ENCODE measurements around the gene TSPAN13. TPM values are rescaled to one million over a fixed set of nuclear protein-coding genes. Genes with fewer than 3 reads are reported as not detected.

The TSPAN13 gene
- total and polyA plus RNA-seq, 2 of the 4 experiments (the other 2 are of a cell fraction), result 3.0 to 5.0 TPM

- H2AFZ ChIP-seq (replicated peaks; ENCODE audit: low read length, poor library complexity), result no peak overlapping the region
- no peak overlapping the region for H3K4ac ChIP-seq (ENCODE audit: low read depth, low read length)
- no peak overlapping the region for H4K91ac ChIP-seq (ENCODE audit: insufficient read depth, low read depth, low read length)
- H3K9me1 ChIP-seq (ENCODE audit: insufficient read depth, low read length), result peaks cover 9% of the 10 kb centered on the region
- no CpG with 5 or more reads among the region's 4 CpGs for WGBS, 2 experiments (ENCODE audit: extremely low coverage in 2 of 2, insufficient read length in 1 of 2)
- CTCF ChIA-PET, result no interaction called here
- peaks cover 0 to 6% of the 10 kb centered on the region in 2 experiments; a peak in 1 of 4 replicates for H3K79me1 ChIP-seq (ENCODE audit: low read depth in 1 of 2, low read length in 2 of 2)
- dilution Hi-C loops (cut with HindIII; ENCODE audit: low sequenced_read_pairs, unreplicated experiment), result no loop called here
- peaks cover 6% of the 10 kb centered on the region; the same call in 1 of the 2 replicates for H3K4me1 ChIP-seq (ENCODE audit: control insufficient read depth, insufficient read depth, low read length)
- DNase-seq, result no peak
- H3K27ac ChIP-seq (ENCODE audit: insufficient read depth, low read length), result no peak overlapping the region
- no peak overlapping the region for H3K9ac ChIP-seq (ENCODE audit: low read depth, low read length)
- no peaks in the 10 kb centered on the region for H3K9me3 ChIP-seq (ENCODE audit: control insufficient read depth, insufficient read depth, low read length)
- peaks cover 4% of the 10 kb centered on the region; the same call in 1 of the 2 replicates for H4K20me1 ChIP-seq (ENCODE audit: insufficient read depth, low read length)
- H2BK120ac ChIP-seq (ENCODE audit: low read depth, low read length), result no peak overlapping the region
- intact Hi-C loops (cut with micrococcal nuclease), result no loop called here
- BruUV-seq (replicated peaks), result no TSS peak
- POLR2A ChIA-PET (ENCODE audit: unreplicated experiment), result no interaction called here
- no peak overlapping the region for H3K4me3 ChIP-seq (ENCODE audit: insufficient read depth, low read depth, low read length)
- H3K27me3 ChIP-seq (ENCODE audit: control insufficient read depth, insufficient read depth, low read length), result no peaks in the 10 kb centered on the region
- in situ Hi-C loops (cut with MboI; ENCODE audit: low sequenced_read_pairs), result no loop called here
- H3K56ac ChIP-seq (ENCODE audit: extremely low read depth, insufficient read depth, low read length), result no peak overlapping the region
- H3K23ac ChIP-seq (ENCODE audit: low read depth, low read length), result no peak overlapping the region
- no peak overlapping the region for H3K4me2 ChIP-seq (ENCODE audit: low read depth, low read length)
- no peak overlapping the region for H4K5ac ChIP-seq (ENCODE audit: low read depth, low read length)
- no peak overlapping the region for H4K8ac ChIP-seq (ENCODE audit: low read depth in 2 of 2, low read length in 2 of 2)
- no peak overlapping the region for H2BK15ac ChIP-seq (ENCODE audit: low read depth, low read length)
- no peak overlapping the region for H2AK5ac ChIP-seq (ENCODE audit: low read depth, low read length)
- H3K14ac ChIP-seq (replicated peaks; ENCODE audit: low read depth, low read length), result no peak overlapping the region
- no peak overlapping the region for H2AK9ac ChIP-seq (replicated peaks; ENCODE audit: low read depth, low read length, poor library complexity)
- H2BK20ac ChIP-seq (ENCODE audit: low read depth, low read length), result no peak overlapping the region
- no peak for ATAC-seq (ENCODE audit: low read depth)
- no peak overlapping the region for H3K18ac ChIP-seq (ENCODE audit: low read depth, low read length)
- TF ChIP-seq SMC3 (IDR thresholded peaks at IDR 0.05; ENCODE audit: low read depth, low read length) (no peak), NFE2L2 (IDR thresholded peaks at IDR 0.05; ENCODE audit: low read depth, low read length) (no peak), CHD1 (IDR thresholded peaks at IDR 0.05; ENCODE audit: low read depth, low read length) (no peak), CTCF (conservative IDR thresholded peaks at IDR 0.05; ENCODE audit: low read depth, low read length) (no peak), MAFK (IDR thresholded peaks at IDR 0.05; ENCODE audit: low read depth, low read length) (no peak), USF2 (IDR thresholded peaks at IDR 0.05; ENCODE audit: low read depth, low read length) (no peak), POLR2A (IDR thresholded peaks at IDR 0.05; ENCODE audit: low read depth, low read length) (no peak), FOS (IDR thresholded peaks at IDR 0.05; ENCODE audit: low read depth, low read length) (no peak), MXI1 (IDR thresholded peaks at IDR 0.05; ENCODE audit: borderline replicate concordance, low read depth, low read length) (no peak), RAD21 (IDR thresholded peaks at IDR 0.05; ENCODE audit: low read length) (no peak)
- H3K36me3 ChIP-seq (ENCODE audit: control insufficient read depth, insufficient read depth, low read length), result peaks cover 3% of the 10 kb centered on the region; the same call in 1 of the 2 replicates
- H2BK5ac ChIP-seq (ENCODE audit: low read depth, low read length, poor library complexity, severe bottlenecking), result no peak overlapping the region
These were observed 41.8 kb upstream of the TSPAN13 start for GRCh38 chr7:16711730-16712129.
